RWPE1 (cell line): ENCODE measurements around the gene THRB.

Source experiments
- CTCF ChIA-PET: fragments of 350-600 bp; sonication (Branson Sonifier 250); formaldehyde crosslinking; extraction: SDS; loops from one replicate; lab custom pipeline; 2021; lab: Yijun Ruan, JAX
- POLR2A ChIA-PET: fragments of 400-600 bp; formaldehyde crosslinking; extraction: SDS; loops from one replicate; lab custom pipeline; 2020; ENCODE audit warnings: antibody characterized with exemption; ENCODE audit not compliant: low non-redundant PET; lab: Yijun Ruan, JAX
- DNase-seq: peaks from one replicate; pipeline ENCODE4 v3.0.0; 2012; ENCODE audit warnings: low spot score
- H3K27ac ChIP-seq: fragments of 450-650 bp; 2 replicates; pipeline ENCODE4 v1.5.1; 2017
- TF ChIP-seq, protein P1 (sequence below): fragments of 450-650 bp; conservative IDR thresholded peaks from 2 replicates; pipeline ENCODE4 v1.5.1; 2017; ENCODE audit warnings: low read depth, mild to moderate bottlenecking

The THRB gene

DNA sequence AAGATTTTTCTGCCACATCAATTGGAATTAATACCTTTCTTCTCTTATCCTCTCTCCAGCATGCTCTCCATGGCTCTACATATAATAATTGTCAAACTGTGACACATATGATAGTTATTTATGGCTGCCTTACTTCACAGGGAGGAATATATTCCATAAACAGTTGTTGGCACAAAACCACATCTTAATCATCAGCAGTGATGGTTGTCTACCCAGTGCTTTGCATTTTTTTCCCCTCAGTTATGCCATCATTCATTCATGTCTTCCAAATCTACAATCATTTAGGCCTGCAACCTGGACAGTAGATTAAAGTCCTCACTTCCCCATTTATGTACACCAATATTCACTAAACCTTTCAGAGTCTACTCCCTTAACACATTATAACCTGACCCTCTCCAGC is 107.7 kb downstream of the THRB start:
- POLR2A ChIA-PET = no interaction called here
- CTCF ChIA-PET = no interaction called here
- DNase-seq = no peak
- no peak overlapping the region for H3K27ac ChIP-seq
- TF ChIP-seq, protein P1, sequence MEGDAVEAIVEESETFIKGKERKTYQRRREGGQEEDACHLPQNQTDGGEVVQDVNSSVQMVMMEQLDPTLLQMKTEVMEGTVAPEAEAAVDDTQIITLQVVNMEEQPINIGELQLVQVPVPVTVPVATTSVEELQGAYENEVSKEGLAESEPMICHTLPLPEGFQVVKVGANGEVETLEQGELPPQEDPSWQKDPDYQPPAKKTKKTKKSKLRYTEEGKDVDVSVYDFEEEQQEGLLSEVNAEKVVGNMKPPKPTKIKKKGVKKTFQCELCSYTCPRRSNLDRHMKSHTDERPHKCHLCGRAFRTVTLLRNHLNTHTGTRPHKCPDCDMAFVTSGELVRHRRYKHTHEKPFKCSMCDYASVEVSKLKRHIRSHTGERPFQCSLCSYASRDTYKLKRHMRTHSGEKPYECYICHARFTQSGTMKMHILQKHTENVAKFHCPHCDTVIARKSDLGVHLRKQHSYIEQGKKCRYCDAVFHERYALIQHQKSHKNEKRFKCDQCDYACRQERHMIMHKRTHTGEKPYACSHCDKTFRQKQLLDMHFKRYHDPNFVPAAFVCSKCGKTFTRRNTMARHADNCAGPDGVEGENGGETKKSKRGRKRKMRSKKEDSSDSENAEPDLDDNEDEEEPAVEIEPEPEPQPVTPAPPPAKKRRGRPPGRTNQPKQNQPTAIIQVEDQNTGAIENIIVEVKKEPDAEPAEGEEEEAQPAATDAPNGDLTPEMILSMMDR = no peak

DNA sequence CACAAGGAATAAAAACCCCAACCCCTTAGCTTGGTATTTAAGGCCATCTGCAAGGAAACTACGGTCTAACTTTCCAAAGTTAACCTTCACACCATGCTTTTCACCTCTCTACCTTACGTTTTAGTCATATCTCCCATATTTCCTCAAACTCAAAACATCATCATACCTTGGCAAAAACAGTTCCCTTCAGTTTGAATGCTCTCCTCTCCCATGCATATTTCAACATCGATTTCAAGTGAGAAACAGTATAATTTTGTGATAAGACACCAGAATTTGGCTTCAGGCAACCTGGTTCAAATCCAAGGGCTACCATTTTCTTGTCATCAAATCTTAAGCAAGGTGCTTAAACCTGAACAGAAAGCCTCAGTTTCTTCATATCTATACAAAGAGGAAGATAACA is 108.2 kb downstream of the THRB start:
- H3K27ac ChIP-seq = no peak overlapping the region
- ChIA-PET POLR2A (no interaction called here), CTCF (interaction anchor here (0.7 kb wide), 1 partner anchor 390 kb away, joined by 3 read pairs; no protein-coding TSS in a partner anchor)
- TF ChIP-seq, protein P1 = no peak
- no peak for DNase-seq

DNA sequence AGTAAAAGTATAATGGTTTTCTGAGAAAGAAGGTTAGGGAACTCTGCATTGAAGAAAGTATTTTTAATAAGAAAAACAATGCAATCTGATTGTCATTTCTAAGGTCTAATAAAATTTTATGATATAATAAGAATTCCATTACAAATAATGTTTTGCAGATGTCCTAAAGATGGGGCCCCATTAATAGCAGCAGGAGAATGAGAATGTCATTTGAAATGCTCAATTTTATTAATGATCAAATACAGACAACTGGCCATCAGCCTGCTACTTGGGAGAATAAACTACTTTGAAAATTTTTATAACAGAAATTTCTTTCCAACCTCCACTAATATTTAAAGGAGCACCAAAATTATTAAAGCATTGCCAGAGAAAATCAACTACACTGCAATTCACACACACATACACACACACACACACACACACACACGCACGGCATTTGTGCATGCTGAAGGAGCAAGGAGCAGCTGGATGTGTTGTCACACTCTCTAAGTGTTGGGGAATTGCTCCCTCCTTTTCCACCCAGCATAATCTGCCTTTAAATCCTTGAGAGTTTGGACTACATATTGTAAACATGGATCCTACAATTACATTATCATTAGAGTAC is 109.5 kb downstream of the THRB start:
- POLR2A ChIA-PET = no interaction called here
- TF ChIP-seq, protein P1 = no peak
- no peak for DNase-seq
- H3K27ac ChIP-seq = no peak overlapping the region
- CTCF ChIA-PET = interaction anchor here (0.6 kb wide), 1 partner anchor 1064 kb away, joined by 5 read pairs; no protein-coding TSS in a partner anchor

DNA sequence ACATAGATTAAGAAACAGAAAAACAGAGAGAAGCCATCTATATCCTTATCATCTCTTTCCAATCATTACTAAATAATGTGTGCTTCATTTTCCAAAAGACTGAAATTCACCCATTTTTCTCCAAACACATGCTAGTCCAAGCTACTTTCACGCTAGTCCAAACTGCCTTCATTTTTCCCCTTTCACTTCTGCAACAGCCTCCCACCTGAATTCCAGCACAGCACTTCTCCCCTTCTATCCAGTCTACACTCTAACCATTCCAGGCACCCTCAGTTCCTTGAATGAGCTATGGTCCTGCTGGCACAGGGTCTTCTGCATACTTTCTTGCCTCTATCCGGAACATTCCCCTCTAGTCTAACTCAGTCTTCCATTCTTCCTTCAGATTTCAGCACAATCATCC is 112.0 kb downstream of the THRB start:
- TF ChIP-seq, protein P1 = no peak
- CTCF ChIA-PET = no interaction called here
- POLR2A ChIA-PET = no interaction called here
- H3K27ac ChIP-seq = no peak overlapping the region
- no peak for DNase-seq

DNA sequence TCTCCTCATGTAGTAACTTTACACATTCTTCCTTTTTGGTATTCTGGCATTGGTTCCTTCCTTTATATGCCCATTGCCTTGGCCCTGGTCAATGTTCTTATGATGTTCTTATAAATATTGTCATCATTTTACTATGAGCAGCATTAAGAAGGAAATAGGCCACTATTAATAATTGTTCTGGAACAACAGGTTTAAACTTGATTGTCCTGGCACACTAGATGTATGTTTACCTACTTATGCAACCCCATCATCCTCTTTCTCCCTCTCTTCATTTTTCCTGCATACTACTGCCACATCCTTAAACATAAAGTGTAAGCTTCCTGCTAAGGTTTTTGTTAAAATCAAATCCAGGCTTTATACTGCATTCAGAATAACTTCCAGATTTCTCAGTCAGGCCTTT is 114.7 kb downstream of the THRB start:
- H3K27ac ChIP-seq = no peak overlapping the region
- CTCF ChIA-PET = no interaction called here
- POLR2A ChIA-PET = no interaction called here
- no peak for DNase-seq
- TF ChIP-seq, protein P1 = no peak

DNA sequence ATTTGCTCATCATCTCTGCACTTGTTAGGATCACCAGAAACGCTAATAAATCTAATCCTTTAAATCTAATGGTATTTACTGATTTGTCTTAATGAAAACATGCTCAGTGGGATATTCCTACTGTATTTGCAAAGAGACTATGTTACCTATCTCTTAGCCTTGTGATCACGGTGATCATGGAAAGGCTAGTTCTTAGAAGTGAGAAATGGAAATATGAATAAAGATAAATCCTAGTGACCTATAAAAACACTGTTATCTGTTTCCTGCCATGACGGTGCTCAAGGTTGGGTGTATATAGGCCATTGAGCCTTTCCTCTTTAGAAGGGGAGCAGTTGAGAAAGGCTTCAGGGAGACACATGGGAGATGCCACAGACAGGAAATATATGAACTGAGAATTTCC is 116.3 kb downstream of the THRB start:
- ChIA-PET CTCF (no interaction called here), POLR2A (no interaction called here)
- no peak overlapping the region for H3K27ac ChIP-seq
- TF ChIP-seq, protein P1 = no peak
- DNase-seq = no peak
